ENCODE data around the gene CPEB1. TPM values are rescaled to one million over a fixed set of nuclear protein-coding genes. Genes with fewer than 3 reads are reported as not detected.

The CPEB1 gene
- total and polyA plus RNA-seq, 2 experiments from 2014 or later: 4.1 to 9.4 TPM

DNA sequence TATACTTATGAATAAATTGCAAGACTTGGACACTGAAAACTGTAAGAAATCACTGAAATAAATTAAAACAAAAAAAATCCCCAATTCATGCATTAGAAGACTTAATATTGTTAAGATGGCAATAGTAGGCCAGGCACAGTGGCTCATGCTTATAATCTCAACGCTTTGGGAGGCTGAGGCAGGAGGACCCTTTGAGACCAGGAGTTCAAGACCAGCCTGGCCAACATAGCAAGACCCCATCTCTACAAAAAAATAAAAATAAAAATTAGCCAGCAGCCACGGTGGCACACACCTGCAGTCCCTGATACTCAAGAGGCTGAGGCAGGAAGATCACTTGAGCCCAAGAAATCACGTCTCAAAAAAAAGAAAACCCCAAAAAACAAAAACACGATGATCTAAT is 35.8 kb downstream of the CPEB1 start (continued):
- TF ChIP-seq, protein P1, sequence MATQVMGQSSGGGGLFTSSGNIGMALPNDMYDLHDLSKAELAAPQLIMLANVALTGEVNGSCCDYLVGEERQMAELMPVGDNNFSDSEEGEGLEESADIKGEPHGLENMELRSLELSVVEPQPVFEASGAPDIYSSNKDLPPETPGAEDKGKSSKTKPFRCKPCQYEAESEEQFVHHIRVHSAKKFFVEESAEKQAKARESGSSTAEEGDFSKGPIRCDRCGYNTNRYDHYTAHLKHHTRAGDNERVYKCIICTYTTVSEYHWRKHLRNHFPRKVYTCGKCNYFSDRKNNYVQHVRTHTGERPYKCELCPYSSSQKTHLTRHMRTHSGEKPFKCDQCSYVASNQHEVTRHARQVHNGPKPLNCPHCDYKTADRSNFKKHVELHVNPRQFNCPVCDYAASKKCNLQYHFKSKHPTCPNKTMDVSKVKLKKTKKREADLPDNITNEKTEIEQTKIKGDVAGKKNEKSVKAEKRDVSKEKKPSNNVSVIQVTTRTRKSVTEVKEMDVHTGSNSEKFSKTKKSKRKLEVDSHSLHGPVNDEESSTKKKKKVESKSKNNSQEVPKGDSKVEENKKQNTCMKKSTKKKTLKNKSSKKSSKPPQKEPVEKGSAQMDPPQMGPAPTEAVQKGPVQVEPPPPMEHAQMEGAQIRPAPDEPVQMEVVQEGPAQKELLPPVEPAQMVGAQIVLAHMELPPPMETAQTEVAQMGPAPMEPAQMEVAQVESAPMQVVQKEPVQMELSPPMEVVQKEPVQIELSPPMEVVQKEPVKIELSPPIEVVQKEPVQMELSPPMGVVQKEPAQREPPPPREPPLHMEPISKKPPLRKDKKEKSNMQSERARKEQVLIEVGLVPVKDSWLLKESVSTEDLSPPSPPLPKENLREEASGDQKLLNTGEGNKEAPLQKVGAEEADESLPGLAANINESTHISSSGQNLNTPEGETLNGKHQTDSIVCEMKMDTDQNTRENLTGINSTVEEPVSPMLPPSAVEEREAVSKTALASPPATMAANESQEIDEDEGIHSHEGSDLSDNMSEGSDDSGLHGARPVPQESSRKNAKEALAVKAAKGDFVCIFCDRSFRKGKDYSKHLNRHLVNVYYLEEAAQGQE (IDR thresholded peaks at IDR 0.05; ENCODE audit: unreplicated experiment): no peak
- TF ChIP-seq POLR2AphosphoS5 (IDR thresholded peaks at IDR 0.05; ENCODE audit: low read depth): no peak

DNA sequence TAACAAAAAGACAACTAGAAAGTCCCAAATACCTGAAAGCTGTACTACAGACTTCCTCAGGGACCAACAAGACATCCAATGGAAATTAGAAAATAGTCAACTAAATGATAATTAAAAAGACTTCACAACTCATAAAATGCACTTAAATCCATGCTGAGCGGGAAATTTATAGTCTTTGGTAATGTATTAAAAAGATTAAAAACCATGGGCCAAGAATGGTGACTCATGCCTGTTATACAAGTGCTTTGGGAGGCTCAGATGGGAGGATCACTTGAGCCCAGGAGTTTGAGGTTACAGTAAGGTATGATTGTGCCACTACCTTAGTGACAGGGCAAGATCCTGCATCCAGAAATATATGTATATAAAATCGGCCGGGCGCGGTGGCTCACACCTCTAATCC is 45.0 kb downstream of the CPEB1 start:
- Mint-ChIP-seq H3K36me3 (ENCODE audit: low read depth) (no peaks in the 10 kb centered on the region), H3K4me3 (no peak overlapping the region), H3K4me1 (no peaks in the 10 kb centered on the region), H3K9me3 (no peaks in the 10 kb centered on the region), H3K27me3 (ENCODE audit: insufficient read depth, low read depth, poor library complexity) (peaks cover 9% of the 10 kb centered on the region), H3K27ac (no peak overlapping the region)
- Histone ChIP-seq H2AFZ (no peak overlapping the region), H3F3A (replicated peaks; ENCODE audit: low read depth) (no peaks in the 10 kb centered on the region), H3K79me2 (replicated peaks; ENCODE audit: insufficient read depth) (no peaks in the 10 kb centered on the region), H3K9me2 (ENCODE audit: insufficient read depth) (no peaks in the 10 kb centered on the region), H3K4me3 (no peak overlapping the region), H3K27ac (ENCODE audit: low read depth) (no peak overlapping the region), H3K4me1 (ENCODE audit: insufficient read depth) (no peaks in the 10 kb centered on the region), H4K20me1 (replicated peaks; ENCODE audit: insufficient read depth) (no peaks in the 10 kb centered on the region), H3K36me3 (ENCODE audit: insufficient read depth) (no peaks in the 10 kb centered on the region), H3K27me3 (ENCODE audit: insufficient read depth) (no peaks in the 10 kb centered on the region), H3K4me2 (no peak overlapping the region)
- ATAC-seq (no peak), DNase-seq (ENCODE audit: low spot score) (no peak)
- TF ChIP-seq, protein P2, sequence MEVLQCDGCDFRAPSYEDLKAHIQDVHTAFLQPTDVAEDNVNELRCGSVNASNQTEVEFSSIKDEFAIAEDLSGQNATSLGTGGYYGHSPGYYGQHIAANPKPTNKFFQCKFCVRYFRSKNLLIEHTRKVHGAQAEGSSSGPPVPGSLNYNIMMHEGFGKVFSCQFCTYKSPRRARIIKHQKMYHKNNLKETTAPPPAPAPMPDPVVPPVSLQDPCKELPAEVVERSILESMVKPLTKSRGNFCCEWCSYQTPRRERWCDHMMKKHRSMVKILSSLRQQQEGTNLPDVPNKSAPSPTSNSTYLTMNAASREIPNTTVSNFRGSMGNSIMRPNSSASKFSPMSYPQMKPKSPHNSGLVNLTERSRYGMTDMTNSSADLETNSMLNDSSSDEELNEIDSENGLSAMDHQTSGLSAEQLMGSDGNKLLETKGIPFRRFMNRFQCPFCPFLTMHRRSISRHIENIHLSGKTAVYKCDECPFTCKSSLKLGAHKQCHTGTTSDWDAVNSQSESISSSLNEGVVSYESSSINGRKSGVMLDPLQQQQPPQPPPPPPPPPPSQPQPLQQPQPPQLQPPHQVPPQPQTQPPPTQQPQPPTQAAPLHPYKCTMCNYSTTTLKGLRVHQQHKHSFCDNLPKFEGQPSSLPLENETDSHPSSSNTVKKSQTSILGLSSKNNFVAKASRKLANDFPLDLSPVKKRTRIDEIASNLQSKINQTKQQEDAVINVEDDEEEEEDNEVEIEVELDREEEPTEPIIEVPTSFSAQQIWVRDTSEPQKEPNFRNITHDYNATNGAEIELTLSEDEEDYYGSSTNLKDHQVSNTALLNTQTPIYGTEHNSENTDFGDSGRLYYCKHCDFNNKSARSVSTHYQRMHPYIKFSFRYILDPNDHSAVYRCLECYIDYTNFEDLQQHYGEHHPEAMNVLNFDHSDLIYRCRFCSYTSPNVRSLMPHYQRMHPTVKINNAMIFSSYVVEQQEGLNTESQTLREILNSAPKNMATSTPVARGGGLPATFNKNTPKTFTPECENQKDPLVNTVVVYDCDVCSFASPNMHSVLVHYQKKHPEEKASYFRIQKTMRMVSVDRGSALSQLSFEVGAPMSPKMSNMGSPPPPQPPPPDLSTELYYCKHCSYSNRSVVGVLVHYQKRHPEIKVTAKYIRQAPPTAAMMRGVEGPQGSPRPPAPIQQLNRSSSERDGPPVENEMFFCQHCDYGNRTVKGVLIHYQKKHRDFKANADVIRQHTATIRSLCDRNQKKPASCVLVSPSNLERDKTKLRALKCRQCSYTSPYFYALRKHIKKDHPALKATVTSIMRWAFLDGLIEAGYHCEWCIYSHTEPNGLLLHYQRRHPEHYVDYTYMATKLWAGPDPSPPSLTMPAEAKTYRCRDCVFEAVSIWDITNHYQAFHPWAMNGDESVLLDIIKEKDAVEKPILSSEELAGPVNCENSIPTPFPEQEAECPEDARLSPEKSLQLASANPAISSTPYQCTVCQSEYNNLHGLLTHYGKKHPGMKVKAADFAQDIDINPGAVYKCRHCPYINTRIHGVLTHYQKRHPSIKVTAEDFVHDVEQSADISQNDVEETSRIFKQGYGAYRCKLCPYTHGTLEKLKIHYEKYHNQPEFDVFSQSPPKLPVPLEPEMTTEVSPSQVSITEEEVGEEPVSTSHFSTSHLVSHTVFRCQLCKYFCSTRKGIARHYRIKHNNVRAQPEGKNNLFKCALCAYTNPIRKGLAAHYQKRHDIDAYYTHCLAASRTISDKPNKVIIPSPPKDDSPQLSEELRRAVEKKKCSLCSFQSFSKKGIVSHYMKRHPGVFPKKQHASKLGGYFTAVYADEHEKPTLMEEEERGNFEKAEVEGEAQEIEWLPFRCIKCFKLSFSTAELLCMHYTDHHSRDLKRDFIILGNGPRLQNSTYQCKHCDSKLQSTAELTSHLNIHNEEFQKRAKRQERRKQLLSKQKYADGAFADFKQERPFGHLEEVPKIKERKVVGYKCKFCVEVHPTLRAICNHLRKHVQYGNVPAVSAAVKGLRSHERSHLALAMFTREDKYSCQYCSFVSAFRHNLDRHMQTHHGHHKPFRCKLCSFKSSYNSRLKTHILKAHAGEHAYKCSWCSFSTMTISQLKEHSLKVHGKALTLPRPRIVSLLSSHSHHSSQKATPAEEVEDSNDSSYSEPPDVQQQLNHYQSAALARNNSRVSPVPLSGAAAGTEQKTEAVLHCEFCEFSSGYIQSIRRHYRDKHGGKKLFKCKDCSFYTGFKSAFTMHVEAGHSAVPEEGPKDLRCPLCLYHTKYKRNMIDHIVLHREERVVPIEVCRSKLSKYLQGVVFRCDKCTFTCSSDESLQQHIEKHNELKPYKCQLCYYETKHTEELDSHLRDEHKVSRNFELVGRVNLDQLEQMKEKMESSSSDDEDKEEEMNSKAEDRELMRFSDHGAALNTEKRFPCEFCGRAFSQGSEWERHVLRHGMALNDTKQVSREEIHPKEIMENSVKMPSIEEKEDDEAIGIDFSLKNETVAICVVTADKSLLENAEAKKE (CRISPR knock-in tag; IDR thresholded peaks at IDR 0.05): no peak
- TF ChIP-seq, protein P3, sequence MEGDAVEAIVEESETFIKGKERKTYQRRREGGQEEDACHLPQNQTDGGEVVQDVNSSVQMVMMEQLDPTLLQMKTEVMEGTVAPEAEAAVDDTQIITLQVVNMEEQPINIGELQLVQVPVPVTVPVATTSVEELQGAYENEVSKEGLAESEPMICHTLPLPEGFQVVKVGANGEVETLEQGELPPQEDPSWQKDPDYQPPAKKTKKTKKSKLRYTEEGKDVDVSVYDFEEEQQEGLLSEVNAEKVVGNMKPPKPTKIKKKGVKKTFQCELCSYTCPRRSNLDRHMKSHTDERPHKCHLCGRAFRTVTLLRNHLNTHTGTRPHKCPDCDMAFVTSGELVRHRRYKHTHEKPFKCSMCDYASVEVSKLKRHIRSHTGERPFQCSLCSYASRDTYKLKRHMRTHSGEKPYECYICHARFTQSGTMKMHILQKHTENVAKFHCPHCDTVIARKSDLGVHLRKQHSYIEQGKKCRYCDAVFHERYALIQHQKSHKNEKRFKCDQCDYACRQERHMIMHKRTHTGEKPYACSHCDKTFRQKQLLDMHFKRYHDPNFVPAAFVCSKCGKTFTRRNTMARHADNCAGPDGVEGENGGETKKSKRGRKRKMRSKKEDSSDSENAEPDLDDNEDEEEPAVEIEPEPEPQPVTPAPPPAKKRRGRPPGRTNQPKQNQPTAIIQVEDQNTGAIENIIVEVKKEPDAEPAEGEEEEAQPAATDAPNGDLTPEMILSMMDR (conservative IDR thresholded peaks at IDR 0.05; ENCODE audit: low read depth in 2 of 2): no peak
- no peak for TF ChIP-seq ZNF331 (CRISPR knock-in tag; IDR thresholded peaks at IDR 0.05; ENCODE audit: low read depth)
- no peak for TF ChIP-seq ZNF114 (CRISPR knock-in tag; IDR thresholded peaks at IDR 0.05)
- TF ChIP-seq, protein P4, sequence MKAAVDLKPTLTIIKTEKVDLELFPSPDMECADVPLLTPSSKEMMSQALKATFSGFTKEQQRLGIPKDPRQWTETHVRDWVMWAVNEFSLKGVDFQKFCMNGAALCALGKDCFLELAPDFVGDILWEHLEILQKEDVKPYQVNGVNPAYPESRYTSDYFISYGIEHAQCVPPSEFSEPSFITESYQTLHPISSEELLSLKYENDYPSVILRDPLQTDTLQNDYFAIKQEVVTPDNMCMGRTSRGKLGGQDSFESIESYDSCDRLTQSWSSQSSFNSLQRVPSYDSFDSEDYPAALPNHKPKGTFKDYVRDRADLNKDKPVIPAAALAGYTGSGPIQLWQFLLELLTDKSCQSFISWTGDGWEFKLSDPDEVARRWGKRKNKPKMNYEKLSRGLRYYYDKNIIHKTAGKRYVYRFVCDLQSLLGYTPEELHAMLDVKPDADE (IDR thresholded peaks at IDR 0.05): no peak
- no peak for TF ChIP-seq POLR2AphosphoS5 (IDR thresholded peaks at IDR 0.05; ENCODE audit: low read depth)
- no peak for TF ChIP-seq JUNB (IDR thresholded peaks at IDR 0.05; ENCODE audit: unreplicated experiment)
- TF ChIP-seq STAT1 (IDR thresholded peaks at IDR 0.05; ENCODE audit: unreplicated experiment): no peak
- TF ChIP-seq NANOG (IDR thresholded peaks at IDR 0.05; ENCODE audit: borderline replicate concordance): no peak
